ENCODE measurements around the gene BFSP1.

Gene BFSP1

DNA sequence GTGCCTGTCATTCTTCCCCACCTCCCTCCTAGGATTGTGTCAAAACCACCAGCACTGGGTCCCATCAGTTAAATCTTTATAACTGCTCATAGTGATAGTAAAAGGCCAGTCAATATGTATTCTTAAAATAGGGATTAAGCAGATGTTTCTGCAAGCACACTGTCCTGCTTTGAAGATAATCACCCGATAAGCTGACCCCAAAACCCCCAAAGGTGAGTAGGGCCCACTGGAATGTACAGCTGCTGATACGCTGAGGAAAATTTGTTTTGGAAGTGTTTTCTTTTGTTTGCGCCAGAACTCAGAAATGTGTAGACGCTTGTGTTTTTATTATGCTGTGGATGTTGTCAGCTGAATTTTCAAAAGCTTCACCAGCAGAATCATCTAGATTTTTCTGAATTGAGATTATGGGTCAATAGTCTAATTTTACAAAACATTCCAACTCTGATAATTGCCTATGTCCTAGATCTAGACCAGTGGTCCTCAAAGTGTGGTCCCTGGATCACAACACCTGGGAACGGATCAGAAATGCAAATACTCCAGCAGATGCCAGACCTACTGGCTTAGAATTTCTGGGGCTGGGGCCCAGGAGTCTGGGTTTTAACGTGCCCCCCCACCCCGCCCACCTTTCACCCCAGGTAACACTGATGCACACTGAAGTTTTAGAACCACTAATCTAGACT lies 11.4 kb downstream of the BFSP1 start:
- no peaks in the 10 kb centered on the region for H3K9me3 ChIP-seq (ENCODE audit: insufficient read depth, low read depth, low read length)
- 95% methylated on average over 7 of the region's 7 CpGs for WGBS
- 0 out of 2 replicates have a peak, but pooled peaks cover 7% of the 10 kb centered on the region for H3K4me1 ChIP-seq (ENCODE audit: insufficient read depth, low read length)
- no peak overlapping the region for H3K4me3 ChIP-seq (ENCODE audit: low read length)
- no peaks in the 10 kb centered on the region for H3K36me3 ChIP-seq (ENCODE audit: insufficient read depth, low read length)
- no peak overlapping the region for H3K9ac ChIP-seq (ENCODE audit: low read depth, low read length)
- H3K27ac ChIP-seq (ENCODE audit: low read depth, low read length), result no peak overlapping the region
- H3K27me3 ChIP-seq (ENCODE audit: insufficient read depth, low read length), result 0 out of 2 replicates have a peak, but pooled peaks cover under 1% of the 10 kb centered on the region

DNA sequence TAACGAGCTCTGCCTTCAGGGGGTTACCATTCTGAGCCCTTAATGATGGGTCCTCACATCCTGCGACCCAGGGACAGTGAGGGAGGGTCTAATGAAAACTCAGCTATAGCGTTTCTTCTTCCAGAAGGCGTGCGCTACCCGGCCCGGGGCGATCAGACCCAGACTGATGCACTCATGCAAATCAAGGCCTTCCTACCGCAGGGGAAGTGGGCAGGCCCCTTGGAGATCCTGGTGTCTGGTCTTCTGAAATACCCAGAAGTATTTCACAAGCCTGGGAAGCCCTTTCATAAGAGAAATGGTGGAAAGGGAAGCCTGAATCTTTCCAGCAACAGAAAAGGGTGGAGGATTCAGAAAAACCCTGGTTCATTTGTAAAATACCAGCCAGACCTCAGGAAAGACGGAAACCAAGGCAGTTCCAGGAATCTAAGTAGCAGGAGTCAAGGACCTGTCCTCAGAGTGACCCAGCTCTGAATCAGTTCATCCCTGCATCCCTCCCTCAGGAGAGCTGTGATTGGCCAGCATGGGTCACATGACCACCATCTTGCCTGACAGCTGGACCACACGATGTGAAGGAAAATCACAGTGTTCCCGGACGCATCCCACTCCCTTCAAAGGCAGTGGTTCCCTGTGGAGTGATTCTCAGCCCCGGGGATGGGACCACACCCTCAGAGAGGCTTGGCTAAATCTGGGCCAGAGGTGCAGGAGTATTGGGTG lies 12.7 kb downstream of the BFSP1 start:
- Histone ChIP-seq H3K27ac (ENCODE audit: low read depth, low read length) (no peak overlapping the region), H3K9me3 (ENCODE audit: insufficient read depth, low read depth, low read length) (no peaks in the 10 kb centered on the region), H3K36me3 (ENCODE audit: insufficient read depth, low read length) (no peaks in the 10 kb centered on the region), H3K9ac (ENCODE audit: low read depth, low read length) (no peak overlapping the region), H3K27me3 (ENCODE audit: insufficient read depth, low read length) (no peaks in the 10 kb centered on the region), H3K4me3 (ENCODE audit: low read length) (no peak overlapping the region), H3K4me1 (ENCODE audit: insufficient read depth, low read length) (0 out of 2 replicates have a peak, but pooled peaks cover 7% of the 10 kb centered on the region)
- WGBS, result 87% methylated on average over 14 of the region's 14 CpGs

DNA sequence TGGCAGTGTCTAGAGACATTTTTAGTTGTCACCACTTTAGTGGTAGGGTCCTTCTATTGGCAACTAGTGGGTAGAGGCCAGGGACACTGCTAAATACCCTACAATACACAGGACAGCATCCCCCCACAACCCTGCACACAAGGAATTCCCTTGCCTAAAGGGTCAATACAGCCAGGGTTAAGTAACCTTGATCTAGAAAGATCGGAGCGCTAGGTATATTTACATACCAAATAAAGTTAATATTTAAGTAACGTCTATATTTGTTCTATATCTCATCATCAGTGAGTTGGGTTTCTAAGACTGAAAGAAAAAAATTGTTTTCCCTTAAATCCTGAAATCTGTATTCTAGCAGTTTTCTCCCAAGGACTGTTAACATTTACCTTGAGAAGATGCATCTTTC lies 16.1 kb downstream of the BFSP1 start:
- Histone ChIP-seq H3K4me1 (ENCODE audit: insufficient read depth, low read length) (no peaks in the 10 kb centered on the region), H3K27ac (ENCODE audit: low read depth, low read length) (no peak overlapping the region), H3K4me3 (ENCODE audit: low read length) (no peak overlapping the region), H3K9ac (ENCODE audit: low read depth, low read length) (no peak overlapping the region), H3K27me3 (ENCODE audit: insufficient read depth, low read length) (no peaks in the 10 kb centered on the region), H3K36me3 (ENCODE audit: insufficient read depth, low read length) (no peaks in the 10 kb centered on the region), H3K9me3 (ENCODE audit: insufficient read depth, low read depth, low read length) (no peaks in the 10 kb centered on the region)
- no CpG with 5 or more reads among the region's 3 CpGs for WGBS

DNA sequence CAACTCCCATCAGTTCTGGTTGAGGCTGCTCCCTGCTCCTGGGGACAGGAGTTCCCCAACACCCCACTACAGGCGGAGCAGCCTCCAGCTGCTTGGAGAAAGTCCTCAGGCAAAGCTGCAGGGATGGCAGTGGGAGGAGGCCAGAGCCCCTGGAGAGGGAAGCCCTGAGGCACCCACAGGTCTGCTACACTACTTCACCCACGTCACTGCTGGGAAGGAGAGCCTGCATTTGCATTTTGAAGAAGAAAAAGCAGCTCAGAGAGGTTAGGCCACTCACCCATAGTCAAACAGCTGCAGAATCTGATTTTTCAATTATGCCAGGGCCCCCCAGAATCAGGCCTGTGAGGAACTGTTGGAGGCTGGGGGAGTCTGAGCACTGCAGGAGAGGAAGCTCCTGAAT lies 17.2 kb downstream of the BFSP1 start:
- H3K4me3 ChIP-seq (ENCODE audit: low read length), result no peak overlapping the region
- H3K9ac ChIP-seq (ENCODE audit: low read depth, low read length), result no peak overlapping the region
- H3K9me3 ChIP-seq (ENCODE audit: insufficient read depth, low read depth, low read length), result no peaks in the 10 kb centered on the region
- 58% methylated on average over 2 of the region's 2 CpGs for WGBS
- no peaks in the 10 kb centered on the region for H3K4me1 ChIP-seq (ENCODE audit: insufficient read depth, low read length)
- no peak overlapping the region for H3K27ac ChIP-seq (ENCODE audit: low read depth, low read length)
- no peaks in the 10 kb centered on the region for H3K36me3 ChIP-seq (ENCODE audit: insufficient read depth, low read length)
- H3K27me3 ChIP-seq (ENCODE audit: insufficient read depth, low read length), result no peaks in the 10 kb centered on the region

DNA sequence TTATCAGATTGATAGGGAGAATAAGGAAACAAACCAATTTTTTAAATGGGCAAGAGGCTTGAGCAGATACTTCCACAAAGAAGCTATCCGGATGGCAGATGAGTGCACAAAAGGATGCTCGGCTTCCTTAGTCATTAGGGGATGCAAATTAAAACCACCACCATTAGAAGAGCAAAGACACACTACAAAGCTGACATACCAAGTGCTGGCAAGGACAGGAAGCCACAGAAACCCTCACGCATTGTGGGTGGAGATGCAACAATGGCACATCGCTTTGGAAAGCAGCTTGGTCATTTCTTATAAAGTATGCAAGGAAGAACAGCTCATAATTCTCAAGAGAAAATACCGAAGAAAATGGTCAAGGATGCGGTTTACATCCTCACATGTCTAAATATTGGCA lies 19.8 kb downstream of the BFSP1 start:
- Histone ChIP-seq H3K4me1 (ENCODE audit: insufficient read depth, low read length) (no peaks in the 10 kb centered on the region), H3K9me3 (ENCODE audit: insufficient read depth, low read depth, low read length) (no peaks in the 10 kb centered on the region), H3K36me3 (ENCODE audit: insufficient read depth, low read length) (no peaks in the 10 kb centered on the region), H3K9ac (ENCODE audit: low read depth, low read length) (no peak overlapping the region), H3K27ac (ENCODE audit: low read depth, low read length) (no peak overlapping the region), H3K27me3 (ENCODE audit: insufficient read depth, low read length) (no peaks in the 10 kb centered on the region), H3K4me3 (ENCODE audit: low read length) (no peak overlapping the region)
- 96% methylated on average over 5 of the region's 6 CpGs for WGBS

DNA sequence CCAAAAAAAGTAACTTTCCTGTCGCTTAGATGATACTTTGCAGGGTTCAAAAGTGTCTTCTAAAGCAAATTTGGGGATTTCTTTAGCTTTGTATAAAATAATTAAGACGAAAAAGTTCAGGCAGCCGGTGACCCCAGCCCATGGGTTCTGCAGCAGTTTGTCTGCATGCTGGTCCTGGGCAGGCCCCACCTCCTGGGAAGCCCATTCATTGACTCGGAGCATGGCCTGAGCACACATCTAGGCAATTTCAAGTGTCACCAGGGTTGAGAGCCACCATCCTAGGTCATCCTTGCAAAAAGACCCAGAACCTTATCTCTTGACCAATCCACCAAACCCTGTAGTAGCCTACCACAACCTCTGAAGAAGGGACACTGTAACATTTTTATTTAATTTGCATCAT lies 20.6 kb downstream of the BFSP1 start:
- no peaks in the 10 kb centered on the region for H3K9me3 ChIP-seq (ENCODE audit: insufficient read depth, low read depth, low read length)
- no peak overlapping the region for H3K4me3 ChIP-seq (ENCODE audit: low read length)
- no peaks in the 10 kb centered on the region for H3K36me3 ChIP-seq (ENCODE audit: insufficient read depth, low read length)
- WGBS, result 72% methylated on average over 4 of the region's 4 CpGs
- H3K27ac ChIP-seq (ENCODE audit: low read depth, low read length), result no peak overlapping the region
- H3K27me3 ChIP-seq (ENCODE audit: insufficient read depth, low read length), result no peaks in the 10 kb centered on the region
- no peaks in the 10 kb centered on the region for H3K4me1 ChIP-seq (ENCODE audit: insufficient read depth, low read length)
- no peak overlapping the region for H3K9ac ChIP-seq (ENCODE audit: low read depth, low read length)

DNA sequence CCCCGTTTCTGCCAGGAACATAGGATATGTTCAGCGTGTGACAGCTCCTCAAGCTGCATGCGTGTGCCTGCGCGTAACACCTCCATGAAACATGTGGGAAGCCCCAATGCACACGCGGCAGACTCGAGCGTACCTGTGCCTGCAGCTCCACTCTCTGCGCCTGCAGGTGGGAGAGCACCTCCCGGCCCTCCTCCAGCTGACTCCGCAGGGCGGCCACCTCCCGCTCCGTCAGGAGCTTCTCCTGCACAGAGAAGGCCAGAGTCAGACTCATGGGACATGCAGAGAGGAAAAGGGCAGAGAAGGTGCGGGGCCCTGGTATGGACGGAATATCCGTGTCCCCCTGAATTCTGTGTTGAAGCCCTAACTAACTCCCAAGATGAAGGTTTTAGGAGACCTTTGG lies 22.4 kb downstream of the BFSP1 start:
- Histone ChIP-seq H3K4me1 (ENCODE audit: insufficient read depth, low read length) (no peaks in the 10 kb centered on the region), H3K27ac (ENCODE audit: low read depth, low read length) (no peak overlapping the region), H3K36me3 (ENCODE audit: insufficient read depth, low read length) (no peaks in the 10 kb centered on the region), H3K27me3 (ENCODE audit: insufficient read depth, low read length) (no peaks in the 10 kb centered on the region), H3K9me3 (ENCODE audit: insufficient read depth, low read depth, low read length) (no peaks in the 10 kb centered on the region), H3K4me3 (ENCODE audit: low read length) (no peak overlapping the region), H3K9ac (ENCODE audit: low read depth, low read length) (no peak overlapping the region)
- WGBS, result 94% methylated on average over 18 of the region's 18 CpGs

DNA sequence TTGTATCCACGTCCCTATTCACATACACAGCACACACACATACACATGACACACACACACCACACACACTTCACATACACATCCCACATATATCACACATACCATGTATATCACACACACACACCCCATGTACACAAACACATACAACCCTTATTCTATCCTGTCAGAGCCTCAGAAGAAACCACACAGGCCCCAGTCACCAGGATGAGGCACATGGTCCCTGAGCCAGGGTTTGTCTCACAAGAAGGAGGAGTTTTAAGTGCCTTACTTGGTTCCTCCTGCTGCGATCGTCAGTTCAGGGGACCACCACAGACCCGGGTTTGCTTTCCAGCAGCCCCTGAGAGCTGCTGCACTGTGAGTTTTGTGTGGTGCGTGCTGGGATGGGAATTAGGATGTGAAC lies 23.6 kb downstream of the BFSP1 start:
- Histone ChIP-seq H3K27ac (ENCODE audit: low read depth, low read length) (no peak overlapping the region), H3K9me3 (ENCODE audit: insufficient read depth, low read depth, low read length) (no peaks in the 10 kb centered on the region), H3K27me3 (ENCODE audit: insufficient read depth, low read length) (no peaks in the 10 kb centered on the region), H3K4me1 (ENCODE audit: insufficient read depth, low read length) (no peaks in the 10 kb centered on the region), H3K36me3 (ENCODE audit: insufficient read depth, low read length) (no peaks in the 10 kb centered on the region), H3K9ac (ENCODE audit: low read depth, low read length) (no peak overlapping the region), H3K4me3 (ENCODE audit: low read length) (no peak overlapping the region)
- 93% methylated on average over 5 of the region's 5 CpGs for WGBS

DNA sequence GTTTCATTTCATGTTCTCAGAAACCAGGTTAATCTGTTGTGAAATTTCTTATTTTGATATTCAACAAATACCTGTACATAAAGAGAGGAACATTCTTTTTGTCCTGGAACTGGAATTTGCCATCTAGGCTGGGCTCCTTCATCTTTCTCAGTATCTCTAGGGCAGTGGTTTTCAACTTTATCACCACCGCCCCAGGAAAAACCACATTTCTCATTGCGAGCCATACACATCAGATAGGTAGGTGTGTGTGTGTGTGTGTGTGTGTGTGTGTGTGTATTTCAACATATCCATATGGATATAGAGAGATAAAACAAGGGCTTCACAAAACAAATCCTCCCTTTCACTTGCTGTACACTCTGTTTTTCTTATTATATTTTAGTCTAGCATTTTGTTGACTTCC lies 24.1 kb downstream of the BFSP1 start:
- WGBS, result 100% methylated on average over 1 of the region's 2 CpGs
- Histone ChIP-seq H3K9ac (ENCODE audit: low read depth, low read length) (no peak overlapping the region), H3K27me3 (ENCODE audit: insufficient read depth, low read length) (no peaks in the 10 kb centered on the region), H3K9me3 (ENCODE audit: insufficient read depth, low read depth, low read length) (no peaks in the 10 kb centered on the region), H3K4me3 (ENCODE audit: low read length) (no peak overlapping the region), H3K36me3 (ENCODE audit: insufficient read depth, low read length) (no peaks in the 10 kb centered on the region), H3K4me1 (ENCODE audit: insufficient read depth, low read length) (no peaks in the 10 kb centered on the region), H3K27ac (ENCODE audit: low read depth, low read length) (no peak overlapping the region)

DNA sequence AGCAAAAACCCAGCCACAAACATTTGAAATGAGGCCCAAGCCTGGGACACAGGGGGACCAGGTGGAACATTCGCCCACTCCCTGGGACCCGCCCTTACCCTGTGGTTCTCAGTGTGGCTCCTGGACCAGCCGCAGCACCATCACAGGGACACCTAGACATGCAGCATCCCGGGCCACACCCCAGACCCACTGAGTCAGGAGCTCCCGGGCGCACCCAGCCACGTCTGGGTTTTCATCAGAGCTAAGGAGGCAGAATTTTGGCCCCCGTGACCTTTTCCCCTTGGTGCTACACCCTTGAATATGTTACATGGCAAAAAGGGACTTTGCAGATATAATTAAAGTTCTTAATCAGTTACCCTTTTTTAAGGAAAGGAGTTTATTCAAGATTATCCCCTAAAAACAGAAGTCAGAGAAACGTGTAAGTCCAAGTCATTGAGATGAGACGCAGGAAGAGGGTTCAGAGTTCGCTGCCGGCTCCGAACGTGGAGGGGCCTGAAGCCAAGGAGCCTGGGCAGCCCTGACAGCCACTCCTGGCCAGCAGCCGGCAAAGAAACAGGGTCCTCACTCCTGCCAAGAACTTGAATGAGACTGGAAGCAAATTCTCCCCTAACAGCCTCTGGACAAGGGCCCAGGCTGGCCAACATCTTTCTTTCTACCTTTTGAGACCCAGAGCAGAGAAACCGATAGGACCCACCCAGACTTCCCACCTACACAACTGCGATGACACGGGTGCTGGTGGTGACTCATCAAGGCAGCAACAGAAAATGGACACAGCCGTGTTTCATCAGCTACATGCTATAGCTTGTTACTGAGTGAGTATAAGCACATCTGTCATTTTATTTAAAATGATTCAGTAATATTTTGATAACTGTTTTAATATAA lies 25.3 kb downstream of the BFSP1 start:
- Histone ChIP-seq H3K9ac (ENCODE audit: low read depth, low read length) (no peak overlapping the region), H3K4me1 (ENCODE audit: insufficient read depth, low read length) (no peaks in the 10 kb centered on the region), H3K4me3 (ENCODE audit: low read length) (no peak overlapping the region; the same call in 1 of the 2 replicates), H3K9me3 (ENCODE audit: insufficient read depth, low read depth, low read length) (no peaks in the 10 kb centered on the region), H3K27ac (ENCODE audit: low read depth, low read length) (no peak overlapping the region), H3K27me3 (ENCODE audit: insufficient read depth, low read length) (no peaks in the 10 kb centered on the region), H3K36me3 (ENCODE audit: insufficient read depth, low read length) (no peaks in the 10 kb centered on the region)
- 94% methylated on average over 19 of the region's 19 CpGs for WGBS
